ENCODE results near the gene VTI1A.

Gene VTI1A

DNA sequence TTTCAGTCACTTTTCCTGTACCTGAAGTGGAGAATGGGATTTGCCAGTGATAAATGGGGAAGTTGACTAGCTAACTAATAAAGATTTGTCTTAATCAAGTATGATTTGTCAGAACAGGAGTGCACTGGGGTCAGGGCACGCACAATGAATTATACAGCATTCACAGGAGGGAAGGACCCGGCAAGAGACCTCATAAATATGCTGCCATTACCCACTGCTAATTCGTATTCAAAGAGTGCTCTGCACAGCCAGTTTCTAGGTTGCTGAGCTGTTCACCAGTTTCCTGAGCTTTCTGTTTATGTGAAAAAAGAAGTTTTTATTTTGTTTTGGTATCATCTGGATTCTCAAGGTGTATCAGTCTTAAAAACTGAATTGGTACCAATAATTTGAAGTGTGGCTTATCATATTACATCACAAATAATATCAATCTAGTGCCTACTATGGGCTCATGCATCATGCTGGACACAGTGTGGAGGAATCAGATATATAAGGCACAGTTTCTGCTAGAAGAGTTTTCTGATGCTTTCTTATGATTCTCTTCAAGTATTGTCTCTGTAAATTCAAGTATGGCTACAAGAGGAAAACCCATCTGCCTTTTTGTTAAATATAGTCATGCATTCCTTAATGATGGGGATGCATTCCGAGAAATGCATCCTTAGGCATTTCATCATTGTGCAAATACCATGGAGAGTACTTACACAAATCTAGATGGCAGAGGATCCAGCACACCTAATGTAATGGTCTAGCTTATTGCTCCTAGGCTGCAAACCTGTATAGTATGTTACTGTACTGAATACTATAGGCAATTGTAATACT is 202.2 kb downstream of the VTI1A start:
- DNase-seq: no peak

DNA sequence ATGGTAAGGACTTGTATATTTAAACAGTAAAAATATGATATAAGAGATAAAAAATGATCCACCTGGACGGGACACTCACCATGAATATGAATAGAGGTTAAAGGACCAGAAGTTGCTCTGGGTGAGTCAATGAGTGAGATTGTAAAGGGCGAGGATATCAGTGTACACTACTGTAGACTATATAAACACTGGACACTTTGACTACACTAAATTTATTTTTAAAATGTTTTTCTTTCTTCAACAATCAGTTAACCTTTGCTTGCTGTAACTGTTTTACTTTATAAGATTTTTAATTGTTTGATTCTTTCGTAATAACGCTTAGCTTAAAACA is 202.8 kb downstream of the VTI1A start:
- DNase-seq: no peak

DNA sequence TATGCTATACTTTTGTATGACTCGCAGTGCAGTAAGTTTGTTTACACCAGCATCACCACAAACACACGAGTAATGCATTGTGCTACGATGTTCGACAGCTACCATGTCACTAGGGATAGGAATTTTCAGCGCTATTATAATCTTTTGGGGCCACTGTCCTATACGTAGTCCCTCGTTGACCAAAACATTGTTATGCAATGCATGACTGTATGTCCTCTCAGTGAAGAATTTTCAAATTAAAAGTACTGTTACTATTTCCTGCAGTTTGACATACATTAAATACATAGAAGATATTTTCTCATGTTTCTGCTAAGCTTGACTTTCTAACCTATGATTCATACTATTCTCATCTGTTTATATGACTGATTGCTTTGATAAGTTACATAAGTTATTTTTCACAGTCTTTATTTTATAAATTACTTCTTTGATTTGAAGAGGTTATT is 203.6 kb downstream of the VTI1A start:
- no peak for DNase-seq

DNA sequence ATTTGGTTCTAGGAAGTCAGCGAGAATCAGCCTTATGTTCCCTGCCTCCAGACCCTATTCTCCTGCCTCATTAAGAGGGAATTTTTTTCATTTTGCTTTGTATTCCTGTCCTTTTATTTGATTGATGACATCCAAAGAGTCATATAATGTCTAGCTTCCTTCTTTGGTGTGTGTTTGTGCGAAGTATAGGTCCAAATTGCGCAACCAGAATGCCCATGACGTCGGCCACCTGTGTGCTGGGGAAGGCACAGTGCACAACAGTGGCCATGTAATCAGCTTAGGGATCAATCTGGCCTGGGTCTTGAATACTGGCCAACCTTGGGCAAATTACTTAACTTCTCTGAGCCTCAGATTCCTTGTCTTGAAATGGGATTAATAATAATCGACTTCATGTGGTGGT is 206.2 kb downstream of the VTI1A start:
- no peak for DNase-seq

DNA sequence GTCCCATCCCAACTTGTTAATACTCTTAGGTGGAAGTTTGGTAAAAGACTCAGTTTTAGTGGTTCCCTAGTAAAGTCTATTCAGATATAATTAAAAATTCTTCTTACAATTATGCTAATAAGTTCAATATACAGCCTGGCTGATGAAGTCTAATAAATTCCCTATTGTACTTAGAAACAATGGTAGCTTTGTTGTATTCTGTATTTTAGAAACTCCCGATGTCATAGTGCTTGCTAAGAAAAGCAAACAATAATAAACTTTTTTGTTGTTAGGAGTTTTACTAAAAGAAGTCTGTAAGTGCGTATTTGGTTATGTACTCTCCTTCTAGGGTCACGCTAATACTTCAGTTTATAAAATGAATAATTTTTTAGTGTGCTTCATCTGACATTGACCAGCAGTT is 206.8 kb downstream of the VTI1A start:
- no peak for DNase-seq

DNA sequence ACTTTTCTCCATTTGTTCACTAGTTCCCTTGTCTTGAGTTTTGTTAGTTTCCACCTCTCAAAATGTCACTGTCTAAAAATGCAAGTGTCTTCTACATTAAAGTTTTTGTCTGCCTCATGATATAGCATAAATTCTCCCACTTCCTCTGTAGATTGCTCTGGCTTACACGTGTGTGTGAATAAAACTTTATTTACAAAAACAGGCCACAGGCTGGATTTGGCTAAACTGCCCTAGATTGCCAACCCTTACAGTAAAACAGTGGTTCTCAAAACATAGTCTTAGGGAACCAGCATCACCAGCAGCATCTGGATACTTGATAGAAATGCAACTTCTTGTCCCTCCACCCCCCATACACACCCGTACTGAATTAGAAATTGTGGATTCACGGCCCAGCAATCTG is 207.8 kb downstream of the VTI1A start:
- no peak for DNase-seq

DNA sequence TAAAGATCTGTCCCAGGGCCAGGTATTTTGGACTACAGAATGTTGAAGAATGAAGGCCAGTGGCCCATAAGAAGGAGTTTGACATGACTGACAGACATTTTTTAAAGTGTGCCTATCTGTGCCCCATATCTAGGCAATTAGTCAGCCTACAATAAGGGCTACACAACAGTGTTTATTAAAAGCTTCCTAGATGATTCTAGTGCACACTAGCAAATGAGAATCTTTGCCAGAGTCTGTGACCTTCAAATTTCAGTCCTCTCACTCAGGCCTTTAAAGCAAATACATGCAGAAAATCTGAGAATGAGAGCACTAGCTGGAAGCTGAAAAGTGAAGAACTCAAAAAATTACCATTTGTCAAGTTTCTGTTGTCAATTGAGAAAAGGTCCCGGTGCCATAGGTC is 208.7 kb downstream of the VTI1A start:
- no peak for DNase-seq

DNA sequence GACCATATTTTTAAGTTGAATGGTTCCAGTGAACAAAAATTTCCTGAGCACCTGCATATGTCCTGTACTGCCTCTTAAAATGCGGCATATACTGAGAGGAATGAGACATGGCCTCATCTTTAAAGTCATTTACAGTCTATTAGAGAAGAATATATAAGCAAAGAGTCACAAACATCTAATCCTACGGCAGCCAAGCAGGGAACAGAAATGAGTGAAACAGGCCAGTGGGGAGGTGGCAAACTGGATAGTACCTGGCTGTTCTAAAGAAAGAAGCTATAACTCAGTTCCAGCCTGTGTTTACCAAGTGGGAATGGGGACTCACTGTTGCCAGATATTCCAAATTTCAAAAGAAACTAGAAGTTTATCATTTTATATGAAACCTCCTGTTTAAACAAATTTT is 211.4 kb downstream of the VTI1A start:
- no peak for DNase-seq

DNA sequence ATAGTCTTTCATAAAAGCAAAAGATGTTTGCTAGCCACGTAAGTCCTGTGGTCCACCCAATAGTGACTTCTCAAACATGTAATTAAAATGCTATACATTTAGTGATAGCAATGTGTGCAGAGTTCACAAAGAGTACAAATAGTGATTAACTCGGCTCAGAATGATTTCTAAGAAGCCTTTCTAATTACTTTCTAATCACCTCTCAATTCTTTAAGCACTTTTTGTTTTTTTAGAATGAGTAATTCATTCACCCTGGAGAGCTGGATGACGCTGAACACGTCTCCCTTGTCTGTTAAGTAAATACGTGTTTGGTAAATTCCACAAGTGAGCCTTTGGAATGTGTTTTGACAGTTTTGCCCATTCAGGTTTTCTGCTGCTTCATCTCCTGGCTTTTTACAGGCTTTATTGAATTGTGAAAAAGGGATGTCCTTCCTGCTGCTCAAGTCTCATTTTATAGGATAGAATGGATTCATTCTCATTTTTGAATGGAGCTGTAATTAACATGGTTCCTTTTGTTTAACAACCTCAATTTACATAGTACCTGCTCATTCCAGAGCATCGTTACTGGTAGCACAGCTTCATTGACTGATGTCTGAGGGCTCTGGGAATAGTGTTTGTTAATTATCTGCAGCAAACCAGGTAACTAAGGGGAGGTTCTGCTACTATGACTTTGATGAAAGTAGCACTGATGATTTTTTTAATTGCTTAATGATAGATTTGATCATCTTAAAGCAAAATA is 212.1 kb downstream of the VTI1A start:
- no peak for DNase-seq

DNA sequence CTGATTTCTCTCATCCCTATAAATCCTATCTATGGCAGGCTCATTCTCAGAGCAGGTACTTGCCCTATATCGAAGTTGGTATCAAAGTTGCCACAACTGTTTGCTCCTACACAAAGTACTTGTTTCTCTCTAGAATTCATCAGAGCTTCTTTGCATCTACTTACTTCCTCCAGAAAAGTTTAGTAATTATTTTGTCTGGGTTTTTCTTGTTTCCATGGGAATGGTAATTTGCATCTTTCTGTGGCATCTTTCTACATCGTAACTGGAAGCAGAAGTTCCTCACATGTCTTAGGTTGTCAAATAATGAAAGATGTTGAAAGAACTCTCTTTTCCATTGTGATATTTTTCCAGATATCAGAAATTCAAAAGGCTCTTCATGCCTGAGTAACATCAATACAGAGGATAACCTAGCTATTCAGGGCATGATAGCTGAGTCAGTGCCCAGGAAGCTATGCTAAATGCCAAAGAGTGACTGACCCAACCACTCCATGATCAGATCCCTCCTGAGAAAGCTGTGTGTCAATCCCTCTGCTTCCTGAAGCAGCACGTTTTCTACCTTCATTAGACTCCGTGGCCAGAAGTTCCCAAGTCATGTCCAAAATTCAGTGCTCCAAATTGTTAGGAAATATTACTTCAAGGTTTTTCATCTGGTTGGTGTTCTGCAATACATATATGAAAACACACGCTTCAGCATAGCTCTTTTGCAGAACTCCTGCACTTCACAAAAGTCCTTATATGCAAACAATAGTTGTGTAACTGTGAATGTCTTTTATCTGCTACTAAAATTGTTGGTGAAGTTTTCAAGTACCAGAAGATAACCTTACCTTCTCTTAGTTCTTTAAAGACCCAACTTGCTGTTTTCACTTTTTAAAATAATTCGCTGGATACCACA is 216.5 kb downstream of the VTI1A start:
- no peak for DNase-seq

DNA sequence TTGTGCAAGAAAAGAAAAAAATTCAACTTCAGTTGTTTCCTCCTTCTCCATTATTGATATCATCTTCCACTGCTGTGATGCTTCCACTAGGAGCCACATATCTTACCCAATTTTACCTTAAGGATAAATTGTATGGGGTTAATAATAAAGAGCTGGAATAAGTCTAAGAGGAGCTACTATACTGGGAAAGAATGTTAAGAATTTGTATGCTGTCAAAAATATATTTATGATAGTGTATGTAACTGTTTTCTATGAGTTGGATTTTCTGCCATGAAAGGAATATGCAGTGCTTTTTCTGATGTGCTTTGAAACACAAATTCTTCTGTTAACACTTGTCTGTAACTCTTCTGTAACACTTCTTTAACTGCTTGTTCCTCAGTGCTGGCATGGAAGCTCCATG is 219.1 kb downstream of the VTI1A start:
- no peak for DNase-seq

DNA sequence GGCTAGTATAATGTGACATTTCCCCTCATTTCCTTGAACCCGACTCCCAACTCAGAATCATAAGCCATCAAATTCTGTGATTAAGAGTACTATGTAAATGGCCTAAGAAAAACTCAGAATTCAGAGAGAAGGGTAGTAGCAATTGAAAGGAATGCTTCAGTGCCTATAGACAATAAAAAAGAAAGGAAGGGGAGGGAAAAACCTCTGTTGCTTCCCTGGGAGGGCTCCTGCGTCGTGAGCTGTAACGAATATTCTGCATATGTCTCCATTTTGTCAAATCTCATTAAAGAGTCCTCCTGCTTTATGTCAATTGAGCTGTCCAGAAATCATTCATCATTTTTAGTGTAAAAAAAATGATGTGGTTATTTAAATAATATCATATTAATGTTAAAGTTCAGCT is 223.0 kb downstream of the VTI1A start:
- DNase-seq: no peak

DNA sequence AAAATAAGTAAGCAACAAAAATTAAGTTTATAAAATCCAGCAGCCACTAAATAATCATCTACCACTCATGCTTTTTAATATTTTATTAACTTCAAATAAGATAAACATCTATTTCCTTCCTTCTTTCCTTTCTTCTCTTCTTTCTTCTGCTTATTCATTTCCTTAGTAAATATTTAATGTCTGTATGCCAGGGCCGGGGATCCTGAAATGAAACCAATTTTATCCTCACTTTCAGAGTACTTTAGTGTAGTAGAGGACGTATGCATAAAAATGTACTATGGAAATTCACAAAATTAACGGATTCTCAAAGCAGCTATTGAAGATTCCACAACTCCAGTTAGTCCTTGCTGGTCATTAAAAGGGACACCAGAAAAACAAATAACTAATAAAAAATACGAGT is 224.7 kb downstream of the VTI1A start:
- no peak for DNase-seq

DNA sequence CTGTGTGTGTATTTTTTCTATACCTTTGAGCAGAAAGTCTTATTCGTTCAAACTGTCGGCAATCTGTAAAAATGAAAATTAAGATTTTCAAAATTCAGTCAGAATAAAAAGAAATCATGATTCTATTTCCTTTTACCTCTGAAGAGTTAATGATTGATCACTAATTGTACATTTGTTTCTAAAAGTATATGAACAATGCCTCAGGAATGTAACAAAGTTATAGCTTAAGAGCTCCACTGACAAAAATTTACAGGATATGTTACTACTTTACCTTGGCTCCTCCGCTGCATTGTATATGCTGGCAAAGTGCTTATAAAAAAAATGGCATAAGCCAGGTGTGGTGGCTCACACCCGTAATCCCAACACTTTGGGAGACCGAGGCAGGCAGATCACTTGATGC is 225.7 kb downstream of the VTI1A start:
- DNase-seq: no peak

DNA sequence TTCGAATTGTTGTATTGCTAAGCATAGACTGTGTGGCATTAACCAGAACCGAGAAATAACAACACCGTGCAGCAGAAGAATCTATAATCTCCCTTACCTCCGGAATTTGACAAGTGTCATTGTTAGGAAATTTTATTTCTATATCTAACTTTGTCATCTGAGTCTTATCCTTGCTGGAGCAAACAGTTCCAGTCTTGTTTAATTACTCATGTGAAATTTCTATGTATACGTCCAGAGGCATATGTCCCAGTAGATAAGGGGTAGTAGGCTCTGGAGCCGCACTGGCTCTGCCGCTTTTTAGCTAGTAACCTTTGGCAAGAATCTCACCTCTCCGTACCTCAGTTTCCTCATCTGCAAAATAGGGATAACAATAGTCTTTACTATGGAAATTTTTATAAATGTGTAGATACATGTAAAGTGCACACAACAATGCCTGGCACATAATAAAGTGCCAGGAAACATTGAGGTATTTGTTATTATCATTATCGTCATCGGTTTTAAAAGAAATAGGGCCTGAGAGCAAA is 228.6 kb downstream of the VTI1A start:
- no peak for DNase-seq

DNA sequence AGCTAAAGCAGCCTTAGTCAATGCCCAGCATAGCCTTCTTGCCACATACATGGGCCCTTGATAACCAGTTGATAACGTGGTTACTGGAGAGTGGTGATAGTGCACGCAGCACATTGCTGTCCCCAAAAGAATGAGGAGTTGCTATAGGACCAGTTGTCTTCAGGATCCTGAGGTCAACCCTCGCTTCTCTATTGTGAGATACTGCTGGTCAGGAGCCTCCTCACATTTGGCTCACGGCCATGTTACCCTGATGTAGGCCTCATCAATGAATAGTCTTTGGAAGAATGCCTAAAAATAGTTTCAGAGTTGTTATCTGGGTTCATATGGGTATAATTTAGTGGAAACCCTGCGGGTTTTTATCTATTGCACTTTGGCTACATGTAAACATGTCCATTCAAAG is 230.7 kb downstream of the VTI1A start:
- DNase-seq: no peak

DNA sequence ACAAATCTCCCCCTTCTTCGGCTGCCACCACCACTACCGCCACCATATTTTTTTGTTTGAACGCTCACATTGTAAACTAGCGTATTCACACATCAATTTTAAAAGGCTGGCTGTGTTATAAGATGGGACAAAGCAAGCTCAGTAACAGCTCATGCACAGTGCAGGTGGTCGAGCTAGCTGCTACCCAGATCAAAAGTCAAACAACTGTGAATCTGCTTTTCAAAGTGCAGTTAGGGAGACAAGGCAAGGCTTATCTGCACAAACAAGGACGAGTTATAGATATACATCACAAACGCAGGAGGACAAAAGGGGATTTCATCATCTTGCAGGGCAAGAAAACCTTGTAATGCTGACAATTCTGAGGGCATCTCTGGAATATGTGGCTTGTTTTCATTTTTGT is 231.6 kb downstream of the VTI1A start:
- DNase-seq: peak; percentile 28

DNA sequence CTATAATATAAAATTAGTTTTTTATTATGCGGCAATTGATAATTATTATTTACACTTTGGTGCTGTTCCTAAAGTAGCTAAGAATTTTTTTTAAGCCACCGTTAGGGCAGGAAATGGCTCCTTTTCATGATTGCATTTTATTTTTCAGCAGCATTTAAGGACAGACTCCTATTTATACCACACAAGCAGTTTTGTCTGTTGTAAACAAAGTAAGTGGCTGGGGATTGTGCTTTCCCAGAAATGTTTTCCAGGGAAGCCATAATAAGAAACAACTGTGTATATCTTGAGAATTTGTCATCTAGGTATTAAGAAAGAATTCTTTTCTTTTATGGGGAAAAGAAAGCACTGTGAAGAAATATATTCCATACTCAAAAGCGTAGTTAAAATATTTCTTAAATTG is 232.0 kb downstream of the VTI1A start:
- DNase-seq: no peak

DNA sequence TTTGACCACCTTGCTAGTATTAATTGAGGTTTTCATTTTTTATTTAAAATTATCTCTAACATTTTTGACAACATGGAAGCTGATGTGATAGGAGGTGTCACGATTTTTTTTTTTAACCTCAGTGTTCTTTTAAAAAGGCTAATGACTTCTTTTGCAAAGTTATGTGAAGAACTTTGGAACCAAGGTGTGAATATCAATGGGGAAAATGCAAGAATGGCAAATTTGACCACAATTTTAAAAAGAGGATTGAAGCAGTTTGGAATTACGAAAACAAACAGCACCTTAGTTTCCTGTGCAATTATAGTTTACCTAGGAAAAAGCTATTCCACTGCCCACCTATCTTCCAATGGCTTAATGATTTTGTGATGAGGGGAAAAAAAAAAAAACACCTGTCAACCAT is 232.4 kb downstream of the VTI1A start:
- DNase-seq: no peak

DNA sequence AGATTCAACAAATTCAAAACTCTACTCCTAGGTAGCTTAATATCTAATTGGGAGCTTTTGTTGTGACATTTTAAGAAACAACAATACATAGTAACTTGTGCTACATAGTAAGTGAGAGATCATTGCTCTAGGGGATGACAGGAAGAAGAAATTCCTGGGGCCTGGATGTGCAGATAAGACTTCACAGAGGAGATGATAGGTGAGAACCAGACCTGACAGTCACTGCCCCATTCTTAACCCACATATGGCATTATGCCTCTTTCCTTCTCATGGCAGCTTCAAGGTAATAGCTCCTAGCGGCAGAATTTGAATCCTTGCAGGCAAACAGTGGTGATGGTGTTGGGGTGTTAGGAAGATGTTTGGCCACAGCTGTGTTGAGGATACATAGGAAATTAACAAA is 233.6 kb downstream of the VTI1A start:
- no peak for DNase-seq

DNA sequence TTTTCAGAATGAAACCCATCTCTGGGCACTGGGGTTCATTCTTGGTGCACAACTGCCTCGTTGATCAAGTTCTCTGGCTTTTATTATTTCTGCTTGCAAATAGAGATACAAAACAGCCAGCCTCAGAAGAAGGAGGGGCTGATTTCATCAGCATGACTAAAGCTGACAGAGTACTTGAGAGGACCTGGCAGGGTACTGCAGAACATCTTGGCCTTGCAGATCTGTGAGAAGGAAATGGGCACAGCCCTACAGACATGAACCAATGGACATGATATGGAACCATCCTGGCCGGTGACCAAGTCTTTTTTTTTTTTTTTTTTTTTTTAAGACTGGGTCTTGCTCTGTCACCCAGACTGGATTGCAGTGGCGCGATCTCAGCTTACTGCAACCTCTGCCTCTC is 240.6 kb downstream of the VTI1A start:
- DNase-seq: no peak

DNA sequence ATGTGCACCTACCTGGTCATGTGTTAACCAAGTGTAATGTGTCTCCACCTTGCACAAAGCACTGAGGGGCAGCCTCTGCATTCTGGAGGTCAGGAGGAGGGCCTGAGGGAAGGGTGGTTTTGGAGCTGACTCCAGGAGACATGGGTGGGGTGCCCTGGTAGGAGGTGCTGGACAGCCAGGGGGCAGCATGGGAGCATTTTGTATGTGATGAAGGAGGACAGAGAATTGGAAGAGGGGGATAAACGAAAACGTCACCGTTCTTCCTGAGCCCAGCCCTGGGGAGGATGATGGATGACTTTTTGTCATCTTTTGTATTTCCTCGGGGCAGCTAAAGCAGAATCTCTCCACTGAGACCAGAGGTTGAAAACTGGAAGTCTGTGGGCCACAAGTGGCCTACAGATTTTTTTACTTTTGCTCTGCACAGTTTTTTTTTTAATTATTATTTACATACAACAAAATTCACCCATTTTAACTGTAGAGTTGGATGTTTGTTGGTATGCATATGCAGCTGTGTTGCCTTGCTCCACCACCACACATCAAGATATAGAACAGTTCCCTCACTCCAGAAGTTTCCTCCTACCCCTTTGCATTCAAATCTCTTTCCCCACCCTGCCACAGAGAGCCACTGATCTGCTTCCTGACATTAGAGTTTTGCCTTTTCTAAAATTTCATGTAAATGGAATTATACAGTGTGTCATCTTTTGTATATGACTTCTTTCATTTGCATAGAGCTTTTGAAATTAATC is 242.5 kb downstream of the VTI1A start:
- DNase-seq: no peak

DNA sequence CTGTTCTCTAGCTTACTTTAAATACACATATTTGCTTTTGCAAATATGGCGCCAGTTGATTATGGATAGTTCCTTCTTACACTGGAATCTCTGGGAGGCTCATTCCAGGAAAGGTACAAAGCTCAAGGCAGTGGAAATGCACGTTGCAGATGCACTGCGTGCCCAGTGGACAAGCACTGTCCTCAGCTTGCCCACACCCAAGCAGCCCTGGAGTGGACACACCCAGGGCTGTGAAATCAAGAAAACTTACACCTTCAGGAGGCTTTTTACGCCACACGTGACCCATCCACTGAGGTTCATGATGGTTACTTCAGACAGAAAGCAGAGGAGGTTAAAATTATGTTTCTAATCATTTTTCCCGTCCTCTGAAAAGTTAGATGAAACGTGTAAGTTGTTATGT is 248.5 kb downstream of the VTI1A start:
- DNase-seq: no peak
